HTR-8/SVneo (cell line): ENCODE results near the gene PSORS1C2.
"Not testable (repeated sequence)": the region's sequence is repeated elsewhere in the genome, so short reads cannot be mapped to it uniquely, and the experiment has no call there.

Source experiments
- DNase-seq: peaks from one replicate; pipeline ENCODE4 v3.0.0; 2011; ENCODE audit warnings: low spot score, mixed read lengths; ENCODE audit not compliant: insufficient read length
- FAIRE-seq: peaks from 2 replicates; lab custom pipeline; 2011; peaks lifted over from hg19 to GRCh38; lab: Jason Lieb, UNC

The PSORS1C2 gene

DNA sequence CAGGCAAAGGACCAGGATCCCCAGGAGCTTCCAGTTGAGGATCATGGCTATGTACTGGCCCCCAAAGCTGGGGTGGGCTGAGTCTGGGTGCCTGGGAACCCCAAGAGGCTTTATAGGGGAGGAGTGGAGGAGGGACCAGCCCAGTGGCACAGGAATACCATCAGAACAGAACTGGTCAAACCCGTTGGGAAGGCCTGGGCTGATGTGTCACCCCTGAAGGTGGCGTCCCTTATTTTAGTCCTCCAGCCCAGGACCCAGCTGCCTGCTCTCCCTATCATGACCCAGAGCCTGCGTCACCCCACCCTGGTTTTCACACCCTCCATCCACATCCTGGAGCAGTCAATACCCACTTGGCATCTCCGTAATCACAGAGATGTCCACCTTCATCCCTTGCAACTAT is at the start of gene PSORS1C2:
PSORS1C2 (minus strand) TSS at position 85 of the 400 bp plus-strand sequence; CDS start at position 45, 40 bp downstream.
- DNase-seq (no peak), FAIRE-seq (no peak)

DNA sequence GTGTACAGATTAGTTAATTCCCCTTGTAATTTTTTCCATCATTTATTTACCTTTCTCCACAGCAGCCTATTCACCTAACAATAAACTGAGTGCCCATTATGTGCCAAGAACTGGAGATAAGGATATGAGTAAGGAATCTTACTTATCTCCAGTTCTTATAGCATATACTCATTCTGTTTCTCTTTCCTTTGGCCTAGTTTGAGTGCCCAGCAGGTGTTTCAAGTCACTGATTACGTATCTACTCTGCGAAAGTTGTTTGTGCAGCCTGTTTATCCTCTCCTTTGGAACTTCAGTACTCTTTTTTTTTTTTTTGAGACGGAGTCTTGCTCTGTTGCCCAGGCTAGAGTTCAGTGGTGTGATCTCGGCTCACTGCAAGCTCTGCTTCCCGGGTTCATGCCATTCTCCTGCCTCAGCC is 48.9 kb upstream of the PSORS1C2 start:
- FAIRE-seq = no peak

DNA sequence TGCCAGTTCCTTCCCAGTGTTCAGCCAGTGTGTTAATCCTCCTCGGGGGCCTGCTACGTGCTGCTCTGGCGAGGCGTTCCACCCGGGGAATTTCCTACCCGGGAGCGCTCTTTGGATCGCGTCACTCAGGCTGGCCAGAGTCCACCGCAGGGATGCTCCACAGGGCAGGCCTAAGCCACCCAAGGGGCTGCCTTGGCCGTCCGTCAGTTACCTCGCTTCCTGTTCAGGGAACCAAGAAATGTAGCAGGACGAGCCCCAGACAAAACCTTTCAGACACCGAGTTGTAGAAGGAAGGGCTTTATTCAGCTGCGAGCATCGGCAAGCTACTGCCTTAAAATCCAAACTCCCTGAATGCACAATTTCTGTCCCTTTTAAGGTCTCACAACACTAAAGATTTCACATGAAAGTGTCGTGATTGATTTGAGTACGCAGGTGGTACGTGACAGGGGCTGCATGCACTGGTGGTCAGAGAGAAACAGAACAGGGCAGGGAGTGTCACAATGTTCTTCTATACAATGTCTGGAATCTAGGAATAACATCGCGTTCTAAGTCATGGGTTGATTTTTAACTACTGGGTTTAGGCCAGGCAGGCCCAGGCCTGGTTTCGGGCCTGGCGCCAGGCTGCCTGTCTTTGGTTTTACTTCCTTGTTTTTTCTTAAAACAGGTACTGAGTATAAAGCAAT is 47.3 kb upstream of the PSORS1C2 start:
- FAIRE-seq (no peak), DNase-seq (no peak)

More for the DNA sequence above, 48.9 kb upstream of the PSORS1C2 start:
- no peak for DNase-seq

DNA sequence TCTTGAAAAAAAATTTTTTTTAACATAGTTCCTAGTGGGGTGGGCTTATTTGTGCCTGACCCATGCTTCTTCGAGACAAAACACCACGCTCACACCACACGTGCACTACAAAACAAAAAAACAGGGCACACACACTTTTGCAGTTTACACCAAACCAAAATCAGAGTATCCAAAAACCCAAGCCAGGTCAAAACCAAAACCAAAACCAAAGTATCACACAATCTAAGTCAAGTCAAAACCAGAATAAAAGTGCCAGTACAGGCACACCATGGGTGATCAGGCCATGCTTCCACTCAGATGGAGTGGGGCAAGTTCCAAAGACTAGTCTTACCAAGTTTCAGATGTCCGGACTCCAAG is 46.8 kb upstream of the PSORS1C2 start:
- FAIRE-seq, DNase-seq: not testable (repeated sequence)

DNA sequence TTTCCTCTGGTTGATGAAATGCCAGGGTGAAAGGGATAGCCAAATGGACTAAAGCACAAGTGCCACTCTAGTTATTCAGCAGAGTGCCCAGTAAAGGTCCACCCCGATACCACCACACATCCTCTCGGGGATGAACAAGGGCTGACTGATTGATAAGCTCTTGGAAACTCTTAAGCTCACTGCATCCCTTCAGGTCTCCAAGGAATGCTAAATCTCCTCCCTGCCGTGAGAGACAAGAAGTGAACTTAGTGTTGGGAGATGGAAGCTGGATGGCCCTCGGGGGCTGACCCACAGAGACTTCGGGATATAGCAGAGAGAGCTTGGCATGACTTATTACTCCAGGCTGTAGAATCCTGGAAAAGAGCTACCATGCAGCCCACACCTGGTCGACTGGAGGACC is 45.0 kb upstream of the PSORS1C2 start:
- FAIRE-seq, DNase-seq: not testable (repeated sequence)

DNA sequence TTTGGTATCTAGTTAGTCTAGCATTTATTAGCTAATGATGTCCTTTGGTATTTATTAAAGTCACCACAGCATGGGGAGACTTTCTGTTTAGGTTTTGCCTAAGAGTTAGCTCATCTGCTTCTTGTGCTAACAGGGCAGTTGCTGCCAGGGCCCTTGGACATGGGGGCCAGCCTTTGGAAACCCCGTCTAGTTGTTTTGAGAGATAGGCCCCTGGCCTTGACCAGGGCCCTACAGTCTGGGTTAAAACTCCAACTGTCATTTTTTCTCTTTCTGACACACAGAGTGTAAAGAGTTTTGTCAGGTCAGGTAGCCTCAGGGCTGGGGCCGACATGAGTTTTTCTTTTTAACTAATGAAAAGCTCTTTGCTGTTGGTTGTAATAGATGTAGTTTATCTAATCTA is 44.4 kb upstream of the PSORS1C2 start:
- not testable (repeated sequence) for DNase-seq, FAIRE-seq

DNA sequence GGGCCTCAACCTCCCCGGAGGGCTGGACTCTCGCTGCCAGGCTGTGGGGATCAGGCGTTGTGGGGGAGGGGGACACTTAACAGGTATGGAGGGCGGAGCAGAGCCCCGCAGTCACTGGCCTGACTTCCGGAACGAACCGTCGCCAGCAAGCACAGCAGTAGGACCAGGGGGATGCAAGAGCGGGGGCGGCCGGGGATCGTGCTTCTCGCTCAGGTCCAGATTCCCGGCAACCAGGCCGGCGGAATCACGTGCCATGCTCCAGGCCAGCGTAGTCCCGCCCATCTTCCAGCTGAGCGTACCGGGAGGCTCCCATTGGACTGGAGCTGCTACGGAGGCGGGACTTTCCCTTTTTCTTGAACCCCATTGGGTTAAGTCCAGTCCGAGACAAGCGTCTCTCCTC is 41.6 kb upstream of the PSORS1C2 start:
- DNase-seq (no peak), FAIRE-seq (no peak)

DNA sequence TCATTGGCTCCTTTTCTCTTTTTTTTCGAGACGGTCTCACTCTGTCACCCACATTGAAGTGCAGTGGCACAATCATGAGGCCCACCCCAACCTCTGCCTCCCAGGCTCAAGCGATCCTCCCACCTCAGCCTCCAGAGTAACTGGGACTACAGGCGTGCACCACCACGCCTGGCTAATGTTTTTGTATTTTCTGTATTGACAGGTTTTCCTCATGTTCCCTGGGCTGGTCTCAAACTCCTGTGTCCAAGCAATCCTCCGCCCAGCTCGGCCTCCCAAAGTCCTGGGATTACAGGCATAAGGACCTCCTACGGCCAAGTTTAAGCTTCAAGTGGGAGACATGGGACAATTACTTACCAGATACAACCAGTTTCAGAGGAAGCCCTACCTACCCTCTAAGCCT is 41.0 kb upstream of the PSORS1C2 start:
- DNase-seq = no peak
- FAIRE-seq = no peak

DNA sequence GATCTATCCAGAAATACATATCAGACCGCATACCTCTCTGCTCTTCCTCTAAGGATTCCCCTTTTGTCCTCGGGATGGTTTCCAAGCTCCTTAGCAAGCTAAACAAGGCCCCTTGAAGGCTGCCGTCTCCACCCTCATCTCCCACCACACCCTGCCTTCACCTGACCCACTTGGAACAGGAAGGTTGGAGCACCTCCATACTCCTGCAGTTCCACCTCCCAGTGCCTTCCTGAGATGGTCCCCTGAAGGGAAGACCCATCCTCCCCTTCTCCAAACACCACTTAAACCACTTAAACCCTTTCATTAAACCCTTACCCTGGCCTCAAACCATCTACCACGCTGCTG is 40.1 kb upstream of the PSORS1C2 start:
- FAIRE-seq = no peak
- no peak for DNase-seq

DNA sequence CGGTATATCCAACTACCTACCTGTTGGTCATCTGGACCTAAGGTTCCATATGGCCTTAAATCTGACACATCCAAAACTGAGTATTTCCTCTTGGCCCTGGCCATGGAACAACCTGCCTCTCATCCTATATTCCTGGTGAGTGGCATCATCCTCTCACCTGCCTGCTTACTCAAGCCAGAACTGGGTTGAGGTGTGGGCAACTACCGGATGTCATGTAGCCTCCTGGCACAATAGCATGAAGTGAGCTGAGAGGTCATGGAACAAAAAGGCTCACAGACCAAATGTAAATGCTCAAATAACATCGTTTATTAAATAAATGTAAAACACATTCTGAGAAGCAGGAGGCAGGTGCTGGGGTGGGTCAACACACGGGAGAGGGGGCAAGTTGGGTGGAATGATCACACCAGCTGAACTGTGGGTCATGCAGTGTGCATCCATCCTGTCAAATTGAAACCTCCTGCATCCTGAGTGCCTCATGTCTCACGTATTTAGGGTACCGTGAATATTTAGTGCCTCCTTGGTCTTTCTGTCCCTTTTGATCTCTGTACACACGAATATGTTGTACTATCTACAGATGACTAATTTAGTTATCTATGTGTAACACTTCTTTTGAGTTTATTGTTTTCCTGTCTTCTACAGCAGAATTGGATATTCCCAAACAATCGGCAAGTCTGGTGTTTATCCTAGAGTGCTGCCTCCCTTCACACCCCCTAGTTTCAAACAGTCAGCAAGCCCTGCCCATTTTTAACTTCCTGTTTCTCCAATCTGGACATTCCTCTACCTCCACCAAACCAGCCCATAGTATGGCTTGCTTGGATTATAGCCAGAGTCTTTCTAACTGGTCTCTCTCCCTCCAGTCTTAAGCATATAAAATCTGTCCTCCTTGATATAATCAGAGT is 39.5 kb upstream of the PSORS1C2 start:
- no peak for FAIRE-seq
- DNase-seq = no peak

DNA sequence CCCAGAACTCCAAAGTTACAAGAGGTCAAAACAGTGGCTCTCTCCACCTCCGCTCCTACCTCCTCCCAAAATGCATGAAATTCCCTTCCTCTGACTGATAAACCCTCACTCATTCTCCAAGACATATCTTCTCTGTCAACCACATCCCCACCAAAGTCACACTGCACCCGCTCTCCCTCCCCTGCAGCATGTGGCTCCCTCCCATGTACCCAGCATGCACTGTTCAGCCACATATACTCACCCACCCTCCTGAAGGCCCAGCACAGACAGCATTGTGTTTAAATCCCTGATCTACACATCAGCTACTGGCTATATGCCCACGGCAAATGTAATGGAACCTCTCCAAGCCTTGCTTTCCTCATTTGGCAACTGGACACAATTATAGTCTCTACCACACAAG is 37.1 kb upstream of the PSORS1C2 start:
- DNase-seq (peak; percentile 51), FAIRE-seq (peak; percentile 93)

DNA sequence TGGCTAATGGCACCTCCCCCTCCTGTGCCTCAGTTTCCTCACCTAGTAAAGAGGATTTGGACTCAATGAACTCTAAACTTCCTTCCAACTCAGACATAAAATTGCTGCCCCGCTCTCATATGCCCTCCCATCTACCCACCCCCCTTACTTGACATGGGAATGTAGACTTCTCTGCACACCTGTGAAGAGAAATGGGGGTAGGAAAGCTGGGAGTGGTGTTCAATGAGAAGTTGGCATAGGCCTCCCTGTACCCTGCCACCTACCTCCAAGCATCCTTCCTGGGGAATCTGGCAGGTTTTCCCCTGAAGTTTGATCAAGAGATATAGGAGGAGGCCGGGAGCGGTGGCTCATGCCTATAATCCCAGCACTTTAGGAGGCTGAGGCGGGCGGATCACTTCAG is 35.5 kb upstream of the PSORS1C2 start:
- FAIRE-seq (no peak), DNase-seq (no peak)

DNA sequence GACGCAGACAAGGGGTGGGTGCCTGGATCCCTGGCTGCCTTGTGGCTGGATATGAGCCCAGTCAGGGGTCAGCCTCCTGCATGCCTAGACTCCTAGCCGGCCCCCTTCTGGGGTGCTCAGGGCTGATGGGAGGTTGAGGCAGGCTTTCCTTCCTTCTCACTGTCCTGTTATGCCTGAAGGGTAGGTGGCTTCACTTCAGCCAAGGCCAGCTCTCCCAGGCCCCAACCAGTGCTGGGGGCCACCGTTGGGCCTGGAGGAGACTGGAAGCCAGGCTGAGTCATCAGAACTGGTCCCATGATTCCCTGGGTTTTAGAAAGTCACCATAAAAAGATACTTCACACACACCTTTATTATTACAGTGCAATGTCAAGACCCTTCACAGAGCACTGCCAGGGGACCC is 34.5 kb upstream of the PSORS1C2 start:
- no peak for DNase-seq
- no peak for FAIRE-seq

DNA sequence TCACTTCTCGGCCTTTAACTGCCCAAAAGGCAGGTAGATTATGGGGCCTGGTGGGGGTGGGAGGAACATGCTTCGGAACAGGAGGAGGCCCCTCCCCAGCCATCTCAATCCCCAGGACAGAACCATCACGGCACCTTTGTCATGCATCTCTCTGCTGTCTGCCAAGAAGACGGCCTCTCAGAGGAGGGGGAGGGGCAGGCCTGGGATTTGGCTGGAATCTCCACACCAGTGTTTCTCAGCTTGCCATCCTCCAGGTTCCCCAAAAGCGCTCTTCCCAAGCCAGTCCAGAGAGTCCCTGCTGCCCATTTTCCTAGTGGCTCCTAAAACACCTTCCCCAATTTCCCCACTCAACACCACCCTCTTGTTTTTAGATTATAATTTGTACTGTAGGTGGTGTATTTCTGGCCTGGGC is 34.1 kb upstream of the PSORS1C2 start:
- DNase-seq = no peak
- no peak for FAIRE-seq

DNA sequence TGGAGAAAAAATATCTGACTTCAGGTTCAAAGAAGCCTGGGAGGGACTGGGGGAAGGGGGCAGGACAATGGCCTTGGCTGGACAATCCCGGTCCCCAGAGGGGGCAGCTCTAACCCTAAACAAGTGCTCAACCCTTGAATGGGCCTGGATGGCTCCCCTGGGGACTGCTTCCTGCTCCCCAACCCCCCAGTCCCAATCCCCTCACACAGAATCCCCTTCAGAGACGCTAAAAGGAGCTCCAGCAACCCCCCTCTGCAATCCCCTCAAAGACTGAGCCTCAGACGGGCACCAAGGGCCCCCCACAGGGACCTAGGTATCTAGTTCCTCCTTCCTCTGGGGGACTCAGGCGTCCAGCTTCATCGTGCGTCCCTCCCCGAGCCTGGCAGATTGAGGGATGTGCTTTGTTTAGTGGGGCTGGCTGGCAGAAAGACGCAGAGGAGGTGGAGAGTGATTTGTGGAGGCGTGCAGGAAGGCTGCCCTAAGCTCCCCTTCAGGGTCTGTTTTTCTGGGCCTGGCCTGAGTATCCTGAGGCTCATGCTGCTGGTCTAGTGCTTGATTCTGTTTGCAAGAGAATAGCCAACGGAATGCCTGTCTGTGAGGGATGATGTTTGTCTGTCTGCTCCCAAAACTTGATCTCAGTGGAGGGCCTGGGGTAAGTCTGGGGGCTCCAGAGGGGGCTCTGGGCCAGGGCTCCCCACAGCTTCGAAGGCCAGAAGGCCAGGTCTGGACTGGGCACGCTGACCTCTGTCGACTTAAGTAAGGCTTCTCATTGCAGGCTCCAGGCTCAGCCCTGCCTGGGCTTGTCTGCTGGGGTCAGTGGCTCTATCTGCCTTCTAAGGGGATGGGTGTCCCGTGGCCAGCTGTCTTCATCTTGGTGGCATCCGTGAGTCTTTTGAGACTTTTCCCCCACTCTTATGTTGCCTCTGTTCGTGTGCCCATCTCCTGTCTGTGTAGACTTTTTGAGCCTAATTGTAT is 33.4 kb upstream of the PSORS1C2 start:
- DNase-seq (no peak), FAIRE-seq (no peak)

DNA sequence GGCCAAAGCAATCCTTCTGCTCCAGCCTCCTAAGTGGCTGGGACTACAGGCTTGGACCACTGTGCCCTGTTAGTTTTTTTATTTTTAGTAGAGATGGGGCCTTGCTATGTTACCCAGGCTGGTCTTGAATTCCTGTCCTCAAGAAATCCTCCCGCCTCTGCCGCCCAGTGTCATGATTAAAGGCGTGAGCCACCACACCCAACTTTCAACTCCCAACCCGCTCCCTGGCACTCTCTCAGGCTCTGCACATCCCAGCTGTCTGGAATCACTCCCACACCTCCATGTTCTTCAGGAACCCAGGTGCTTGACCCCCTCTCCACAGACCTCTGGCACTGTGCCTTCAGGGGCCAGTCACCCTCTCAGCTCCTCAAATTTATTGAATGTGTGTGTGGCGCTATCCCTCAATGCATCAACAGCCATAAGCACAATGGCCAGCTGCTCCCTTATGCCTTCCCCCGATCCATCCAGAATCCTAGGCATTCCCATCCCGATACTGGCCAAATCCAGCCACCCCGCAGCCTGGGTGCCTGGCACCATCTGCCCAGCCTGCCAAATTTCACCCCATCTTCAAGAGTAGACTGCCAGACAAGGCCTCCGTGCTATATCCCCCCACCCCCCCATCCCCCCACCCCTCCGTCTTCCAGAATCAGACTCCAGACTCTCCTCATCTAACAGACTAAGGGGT is 32.3 kb upstream of the PSORS1C2 start:
- no peak for FAIRE-seq
- DNase-seq = no peak

DNA sequence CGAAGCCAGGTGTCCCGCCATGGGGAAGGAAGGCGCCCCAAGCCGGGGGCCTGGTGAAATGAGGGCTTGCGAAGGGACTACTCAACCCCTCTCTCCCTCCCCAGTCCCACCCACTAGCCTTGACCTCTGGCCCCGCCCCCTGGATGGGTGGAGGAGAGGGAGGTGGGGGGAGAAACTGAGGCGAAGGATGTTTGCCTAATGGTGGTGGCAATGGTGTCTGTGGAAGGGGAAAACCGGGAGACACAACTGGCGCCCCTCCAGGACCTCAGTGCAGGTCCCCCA is 31.7 kb upstream of the PSORS1C2 start, which contains the start of gene POU5F1:
POU5F1 (minus strand) TSS at position 83 of the 282 bp plus-strand sequence; CDS start at position 21, 62 bp downstream.
- no peak for DNase-seq
- FAIRE-seq = no peak

DNA sequence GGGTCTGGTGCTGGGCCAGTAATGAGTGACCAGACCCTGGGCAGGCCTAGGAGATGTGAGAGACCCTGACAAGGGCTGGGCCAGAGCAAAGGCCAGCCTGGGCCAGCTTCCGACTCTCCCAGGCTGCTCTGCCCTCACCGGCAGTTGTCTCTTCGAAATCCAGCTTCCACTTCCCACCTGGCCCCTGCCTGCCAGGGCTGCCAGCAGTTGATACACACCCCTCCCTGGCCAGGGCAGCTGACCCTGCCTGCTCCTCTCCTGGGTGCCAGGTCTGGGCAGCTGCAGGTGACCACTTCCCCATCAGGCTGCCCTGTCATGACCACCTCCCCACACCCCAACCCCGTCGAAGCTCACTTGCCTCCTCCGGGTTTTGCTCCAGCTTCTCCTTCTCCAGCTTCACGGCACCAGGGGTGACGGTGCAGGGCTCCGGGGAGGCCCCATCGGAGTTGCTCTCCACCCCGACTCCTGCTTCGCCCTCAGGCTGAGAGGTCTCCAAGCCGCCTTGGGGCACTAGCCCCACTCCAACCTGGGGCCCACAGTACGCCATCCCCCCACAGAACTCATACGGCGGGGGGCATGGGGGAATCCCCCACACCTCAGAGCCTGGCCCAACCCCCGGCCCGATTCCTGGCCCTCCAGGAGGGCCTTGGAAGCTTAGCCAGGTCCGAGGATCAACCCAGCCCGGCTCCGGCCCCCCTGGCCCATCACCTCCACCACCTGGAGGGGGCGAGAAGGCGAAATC is 31.2 kb upstream of the PSORS1C2 start:
- FAIRE-seq, DNase-seq: not testable (repeated sequence)
